Islet of Langerhans (tissue), 1 donor: ENCODE measurements around the gene CLCN4.

ENCODE experiments used
- FAIRE-seq: peaks from one replicate; lab custom pipeline; 2011; peaks lifted over from hg19 to GRCh38; lab: Jason Lieb, UNC

The CLCN4 gene

GRCh38 chrX:10197279-10198210 lies 40.8 kb downstream of the CLCN4 start:
- FAIRE-seq: peak; percentile 45

- FAIRE-seq: peak; percentile 53
These were observed 41.5 kb downstream of the CLCN4 start for GRCh38 chrX:10198254-10198653.

GRCh38 chrX:10199212-10199611 lies 42.4 kb downstream of the CLCN4 start:
- no peak for FAIRE-seq

- FAIRE-seq: peak; percentile 92
These were observed 46.8 kb downstream of the CLCN4 start for GRCh38 chrX:10203617-10204016.

GRCh38 chrX:10206317-10206716 lies 49.5 kb downstream of the CLCN4 start:
- FAIRE-seq: no peak

GRCh38 chrX:10208281-10208856 lies 51.6 kb downstream of the CLCN4 start:
- no peak for FAIRE-seq

GRCh38 chrX:10208953-10209352 lies 52.2 kb downstream of the CLCN4 start:
- no peak for FAIRE-seq

GRCh38 chrX:10212395-10212794 lies 55.6 kb downstream of the CLCN4 start:
- no peak for FAIRE-seq

GRCh38 chrX:10213716-10214115 lies 56.9 kb downstream of the CLCN4 start:
- no peak for FAIRE-seq

GRCh38 chrX:10216208-10216607 lies 59.4 kb downstream of the CLCN4 start:
- FAIRE-seq: no peak

- FAIRE-seq: no peak
These were observed 60.4 kb downstream of the CLCN4 start for GRCh38 chrX:10217198-10217597.

- FAIRE-seq: no peak
These were observed 64.9 kb downstream of the CLCN4 start for GRCh38 chrX:10221651-10222050.

- FAIRE-seq: no peak
These were observed 66.5 kb downstream of the CLCN4 start for GRCh38 chrX:10223276-10223675.

GRCh38 chrX:10223781-10224180 lies 67.0 kb downstream of the CLCN4 start:
- no peak for FAIRE-seq

GRCh38 chrX:10230222-10230621 lies 73.4 kb downstream of the CLCN4 start:
- no peak for FAIRE-seq

GRCh38 chrX:10231461-10231860 lies 74.7 kb downstream of the CLCN4 start:
- FAIRE-seq: no peak

- FAIRE-seq: no peak
These were observed 76.4 kb downstream of the CLCN4 start for GRCh38 chrX:10233173-10233572.

- FAIRE-seq: no peak
These were observed 76.9 kb downstream of the CLCN4 start for GRCh38 chrX:10233696-10234095.

GRCh38 chrX:10235851-10236250 lies 79.1 kb downstream of the CLCN4 start:
- no peak for FAIRE-seq

- FAIRE-seq: peak; percentile 5
These were observed 80.5 kb downstream of the CLCN4 start for GRCh38 chrX:10237241-10237640.

GRCh38 chrX:10239611-10240064 lies 82.9 kb downstream of the CLCN4 start:
- FAIRE-seq: no peak

GRCh38 chrX:10240918-10241317 lies 84.1 kb downstream of the CLCN4 start:
- FAIRE-seq: no peak

GRCh38 chrX:10242026-10242425 lies 85.3 kb downstream of the CLCN4 start:
- peak; percentile 30 for FAIRE-seq

GRCh38 chrX:10243106-10243505 lies 86.3 kb downstream of the CLCN4 start:
- FAIRE-seq: no peak
